Activated CD4-positive, alpha-beta memory T cell treated with anti-CD3 and anti-CD28 coated beads, Interleukin-2, amount 10 ng/mL, durations not matched to agents 7 days and 5 days (primary cell): ENCODE data around the gene ACSL4. TPM values are rescaled to one million over a fixed set of nuclear protein-coding genes. Genes with fewer than 3 reads are reported as not detected.
"Not testable (repeated sequence)": the region's sequence is repeated elsewhere in the genome, so short reads cannot be mapped to it uniquely, and the experiment has no call there.

Source experiments
- CTCF ChIA-PET: fragments of 350-600 bp; sonication (Branson Sonifier 250); formaldehyde crosslinking; loops from one replicate; lab custom pipeline; 2021; ENCODE audit warnings: antibody characterized with exemption, inconsistent platforms; lab: Charles Lee
- POLR2A ChIA-PET: fragments of 350-600 bp; sonication (Branson Sonifier 250); formaldehyde crosslinking; loops from one replicate; lab custom pipeline; 2021; ENCODE audit warnings: antibody characterized with exemption; lab: Charles Lee
- DNase-seq: peaks from one replicate; pipeline ENCODE4 v3.0.0-alpha.2; 2020
- H3K27ac Mint-ChIP-seq: one replicate; pipeline ENCODE4 v1.8.0; 2021; ENCODE audit warnings: mild to moderate bottlenecking, mixed read lengths
- H3K27me3 Mint-ChIP-seq: one replicate; pipeline ENCODE4 v1.8.0; 2021; ENCODE audit warnings: mixed read lengths
- H3K36me3 Mint-ChIP-seq: one replicate; pipeline ENCODE4 v1.8.0; 2021; ENCODE audit warnings: low read depth, mixed read lengths
- H3K4me1 Mint-ChIP-seq: one replicate; pipeline ENCODE4 v1.8.0; 2021; ENCODE audit warnings: mixed read lengths
- H3K4me3 Mint-ChIP-seq: one replicate; pipeline ENCODE4 v1.8.0; 2021; ENCODE audit warnings: mild to moderate bottlenecking, mixed read lengths
- H3K9me3 Mint-ChIP-seq: one replicate; pipeline ENCODE4 v1.8.0; 2021; ENCODE audit warnings: mixed read lengths
- total RNA-seq, 2 experiments: library from RNA; stranded (reverse); gene quantifications; one replicate each; pipeline ENCODE4 v1.2.3, GENCODE V29; 2021

The ACSL4 gene
- total RNA-seq, 2 experiments from 2014 or later = 62.1 to 64.9 TPM

- H3K27ac Mint-ChIP-seq = no peak overlapping the region
- POLR2A ChIA-PET = interaction anchor here (1.4 kb wide), 1 partner anchor 8 kb away, joined by 3 read pairs; no protein-coding TSS in a partner anchor
- peaks cover 15% of the 10 kb centered on the region for H3K36me3 Mint-ChIP-seq
- CTCF ChIA-PET = interaction anchor here (0.7 kb wide), 1 partner anchor 621 kb away, joined by 4 read pairs; no protein-coding TSS in a partner anchor
- H3K4me1 Mint-ChIP-seq = peaks cover 13% of the 10 kb centered on the region
- DNase-seq = no peak
- no peaks in the 10 kb centered on the region for H3K27me3 Mint-ChIP-seq
- no peak overlapping the region for H3K4me3 Mint-ChIP-seq
- no peaks in the 10 kb centered on the region for H3K9me3 Mint-ChIP-seq
These were observed 41.8 kb downstream of the ACSL4 start for GRCh38 chrX:109691277-109691676.

- DNase-seq = no peak
- POLR2A ChIA-PET = no interaction called here
- CTCF ChIA-PET = no interaction called here
- Mint-ChIP-seq H3K4me3 (no peak overlapping the region), H3K9me3 (no peaks in the 10 kb centered on the region), H3K27ac (no peak overlapping the region), H3K27me3 (no peaks in the 10 kb centered on the region), H3K4me1 (peaks cover 11% of the 10 kb centered on the region), H3K36me3 (peaks cover 15% of the 10 kb centered on the region)
These were observed 45.2 kb downstream of the ACSL4 start for GRCh38 chrX:109687903-109688302.

GRCh38 chrX:109685656-109686078 is 47.4 kb downstream of the ACSL4 start:
- POLR2A ChIA-PET = no interaction called here
- CTCF ChIA-PET = interaction anchor here (1.0 kb wide), 1 partner anchor 28 kb away, joined by 4 read pairs; no protein-coding TSS in a partner anchor
- no peak overlapping the region for H3K27ac Mint-ChIP-seq
- peaks cover 25% of the 10 kb centered on the region for H3K36me3 Mint-ChIP-seq
- DNase-seq = no peak
- no peak overlapping the region for H3K4me3 Mint-ChIP-seq
- H3K27me3 Mint-ChIP-seq = no peaks in the 10 kb centered on the region
- H3K9me3 Mint-ChIP-seq = no peaks in the 10 kb centered on the region
- peaks cover 7% of the 10 kb centered on the region for H3K4me1 Mint-ChIP-seq

GRCh38 chrX:109684136-109684535 is 48.9 kb downstream of the ACSL4 start:
- no peak for DNase-seq
- ChIA-PET CTCF (no interaction called here), POLR2A (no interaction called here)
- H3K27me3 Mint-ChIP-seq = no peaks in the 10 kb centered on the region
- no peaks in the 10 kb centered on the region for H3K9me3 Mint-ChIP-seq
- H3K4me1 Mint-ChIP-seq = peaks cover 7% of the 10 kb centered on the region
- H3K27ac Mint-ChIP-seq = no peak overlapping the region
- no peak overlapping the region for H3K4me3 Mint-ChIP-seq
- peaks cover 24% of the 10 kb centered on the region for H3K36me3 Mint-ChIP-seq

GRCh38 chrX:109681475-109682081 is 51.5 kb downstream of the ACSL4 start:
- Mint-ChIP-seq H3K27ac (no peak overlapping the region), H3K4me1 (peaks cover 4% of the 10 kb centered on the region), H3K9me3 (no peaks in the 10 kb centered on the region), H3K36me3 (peaks cover 29% of the 10 kb centered on the region), H3K4me3 (no peak overlapping the region), H3K27me3 (no peaks in the 10 kb centered on the region)
- no peak for DNase-seq
- ChIA-PET CTCF (no interaction called here), POLR2A (no interaction called here)

- H3K36me3 Mint-ChIP-seq = peaks cover 35% of the 10 kb centered on the region
- no peak overlapping the region for H3K27ac Mint-ChIP-seq
- H3K4me3 Mint-ChIP-seq = no peak overlapping the region
- no peak for DNase-seq
- CTCF ChIA-PET = interaction anchor here (1.3 kb wide), 1 partner anchor 195 kb away, joined by 3 read pairs; no protein-coding TSS in a partner anchor
- H3K9me3 Mint-ChIP-seq = no peaks in the 10 kb centered on the region
- POLR2A ChIA-PET = no interaction called here
- H3K27me3 Mint-ChIP-seq = no peaks in the 10 kb centered on the region
- peaks cover 6% of the 10 kb centered on the region for H3K4me1 Mint-ChIP-seq
These were observed 53.2 kb downstream of the ACSL4 start for GRCh38 chrX:109679820-109680219.

GRCh38 chrX:109672239-109672638 is 60.8 kb downstream of the ACSL4 start:
- Mint-ChIP-seq H3K27ac (no peak overlapping the region), H3K36me3 (peaks cover 44% of the 10 kb centered on the region), H3K27me3 (no peaks in the 10 kb centered on the region), H3K9me3 (no peaks in the 10 kb centered on the region), H3K4me1 (peaks cover 6% of the 10 kb centered on the region), H3K4me3 (no peak overlapping the region)
- ChIA-PET POLR2A (no interaction called here), CTCF (no interaction called here)
- no peak for DNase-seq

- H3K27me3 Mint-ChIP-seq, CTCF ChIA-PET, H3K9me3 Mint-ChIP-seq, H3K4me1 Mint-ChIP-seq, DNase-seq, POLR2A ChIA-PET, H3K27ac Mint-ChIP-seq, H3K4me3 Mint-ChIP-seq: not testable (repeated sequence)
- peaks cover 44% of the 10 kb centered on the region for H3K36me3 Mint-ChIP-seq
These were observed 61.9 kb downstream of the ACSL4 start for GRCh38 chrX:109671170-109671569.

- POLR2A ChIA-PET = no interaction called here
- H3K36me3 Mint-ChIP-seq = peaks cover 56% of the 10 kb centered on the region
- no peaks in the 10 kb centered on the region for H3K9me3 Mint-ChIP-seq
- no peak for DNase-seq
- CTCF ChIA-PET = interaction anchor here (0.7 kb wide), 1 partner anchor 102 kb away, joined by 4 read pairs; no protein-coding TSS in a partner anchor
- no peaks in the 10 kb centered on the region for H3K4me1 Mint-ChIP-seq
- no peaks in the 10 kb centered on the region for H3K27me3 Mint-ChIP-seq
- H3K4me3 Mint-ChIP-seq = no peak overlapping the region
- no peak overlapping the region for H3K27ac Mint-ChIP-seq
These were observed 65.1 kb downstream of the ACSL4 start for GRCh38 chrX:109667986-109668385.

- Mint-ChIP-seq H3K4me1 (no peaks in the 10 kb centered on the region), H3K27me3 (no peaks in the 10 kb centered on the region), H3K36me3 (peaks cover 71% of the 10 kb centered on the region), H3K9me3 (peaks cover 4% of the 10 kb centered on the region), H3K4me3 (no peak overlapping the region), H3K27ac (no peak overlapping the region)
- no peak for DNase-seq
- ChIA-PET POLR2A (no interaction called here), CTCF (no interaction called here)
These were observed 72.5 kb downstream of the ACSL4 start for GRCh38 chrX:109660435-109661143.

- no peak for DNase-seq
- POLR2A ChIA-PET = no interaction called here
- no peaks in the 10 kb centered on the region for H3K4me1 Mint-ChIP-seq
- peaks cover 4% of the 10 kb centered on the region for H3K9me3 Mint-ChIP-seq
- H3K27me3 Mint-ChIP-seq = no peaks in the 10 kb centered on the region
- no peak overlapping the region for H3K4me3 Mint-ChIP-seq
- no peak overlapping the region for H3K27ac Mint-ChIP-seq
- H3K36me3 Mint-ChIP-seq = peaks cover 67% of the 10 kb centered on the region
- CTCF ChIA-PET = no interaction called here
These were observed 74.7 kb downstream of the ACSL4 start for GRCh38 chrX:109658391-109658790.

GRCh38 chrX:109657364-109657763 is 75.7 kb downstream of the ACSL4 start:
- H3K36me3 Mint-ChIP-seq = peaks cover 58% of the 10 kb centered on the region
- CTCF ChIA-PET, POLR2A ChIA-PET, H3K4me3 Mint-ChIP-seq, H3K4me1 Mint-ChIP-seq, DNase-seq, H3K9me3 Mint-ChIP-seq, H3K27ac Mint-ChIP-seq, H3K27me3 Mint-ChIP-seq: not testable (repeated sequence)

GRCh38 chrX:109656774-109657173 is 76.3 kb downstream of the ACSL4 start:
- Mint-ChIP-seq H3K36me3 (peaks cover 54% of the 10 kb centered on the region), H3K4me3 (no peak overlapping the region), H3K4me1 (no peaks in the 10 kb centered on the region), H3K27ac (no peak overlapping the region), H3K9me3 (peaks cover 4% of the 10 kb centered on the region), H3K27me3 (no peaks in the 10 kb centered on the region)
- POLR2A ChIA-PET = no interaction called here
- CTCF ChIA-PET = no interaction called here
- no peak for DNase-seq
